Activated CD8-positive, alpha-beta memory T cell treated with anti-CD3 and anti-CD28 coated beads for 24 hours (primary cell): ENCODE data around the gene KRTAP23-1.

ENCODE experiments used
- DNase-seq: peaks from one replicate; pipeline ENCODE4 v3.0.0-alpha.2; 2020

KRTAP23-1 gene

DNA sequence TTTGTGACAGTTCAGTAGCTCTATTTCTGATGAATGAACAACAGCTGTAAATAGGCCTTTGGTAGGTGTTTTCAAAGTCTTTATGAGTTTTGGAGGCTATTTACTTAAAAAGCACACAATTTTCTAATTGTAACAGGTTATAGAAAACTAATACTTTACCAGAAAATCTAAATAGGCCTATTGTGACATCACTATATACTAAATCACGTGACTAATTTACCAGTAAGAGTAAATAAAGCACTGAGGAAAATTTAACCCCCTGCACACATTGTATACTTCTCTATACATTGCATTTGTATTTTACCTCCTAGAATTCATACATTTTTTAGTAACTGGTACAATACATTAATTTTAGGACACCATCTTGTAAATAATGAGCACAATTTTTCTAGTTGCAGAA, 43.3 kb downstream of the KRTAP23-1 start:
- no peak for DNase-seq
